Activated CD8-positive, alpha-beta memory T cell treated with anti-CD3 and anti-CD28 coated beads for 48 hours (primary cell): ENCODE results near the gene LACTBL1.
A peak's percentile ranks its signal among the peaks of the same experiment; 100 is the strongest.

Source experiments
- DNase-seq, 3 experiments: peaks; one replicate each; pipeline ENCODE4 v3.0.0-alpha.2; 2020; ENCODE audit warnings: low read depth in 2 of 3, low spot score in 2 of 3

The LACTBL1 gene

DNA sequence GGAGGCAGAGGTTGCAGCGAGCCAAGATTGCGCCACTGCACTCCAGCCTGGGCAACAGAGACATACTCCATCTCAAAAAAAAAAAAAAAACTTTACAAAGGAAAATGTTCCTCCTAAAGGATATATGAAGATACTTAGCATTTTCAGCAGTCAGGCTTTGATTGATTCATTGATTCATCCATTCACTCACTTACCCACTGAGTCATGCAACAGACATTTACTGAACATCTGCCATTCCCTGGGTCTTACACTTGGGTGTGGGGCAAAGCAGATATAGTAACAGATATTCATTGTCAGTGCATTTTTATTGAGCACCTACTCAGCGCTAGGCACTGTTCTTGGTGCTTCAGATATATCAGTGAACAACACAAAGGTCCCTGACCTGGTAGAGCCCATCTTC is 5.6 kb upstream of the LACTBL1 start:
- no peak for DNase-seq

DNA sequence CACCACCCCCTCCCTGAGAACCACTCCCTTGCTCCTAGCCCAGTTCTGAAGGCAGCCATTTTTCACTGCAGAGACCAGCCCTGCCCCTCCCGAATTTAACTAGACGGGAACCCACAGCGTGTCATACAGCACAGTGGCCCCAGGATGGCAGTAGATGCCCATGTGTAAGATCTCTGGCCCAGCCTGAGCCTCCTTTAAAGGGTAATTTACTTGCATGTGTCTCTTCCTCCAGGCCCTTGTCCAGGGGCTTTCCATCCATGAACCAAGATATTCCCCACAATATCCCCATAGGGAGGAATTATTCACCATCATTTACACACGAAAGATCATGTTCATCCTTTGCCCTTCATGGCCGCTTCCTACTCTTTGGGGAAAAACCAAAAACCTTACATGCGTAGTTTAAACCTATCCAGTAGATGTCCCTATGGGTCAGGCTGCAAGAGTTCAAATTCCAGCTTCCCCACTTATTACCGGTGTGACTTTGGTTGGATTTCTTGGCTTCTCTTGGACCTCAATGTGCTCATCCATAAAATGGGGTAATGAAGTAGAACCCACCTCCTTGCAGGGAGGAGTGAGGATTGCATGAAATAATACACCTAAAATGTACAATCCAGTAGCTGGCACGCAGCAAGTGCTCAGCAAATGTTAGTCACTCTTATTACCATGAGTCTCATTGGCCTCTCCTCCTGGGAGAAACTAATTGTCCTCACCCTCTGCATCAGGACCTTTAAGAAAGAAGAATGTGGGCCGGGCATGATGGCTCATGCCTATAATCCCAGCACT is 4.0 kb upstream of the LACTBL1 start:
- peak in 1 of 3 experiments; percentile 24 for DNase-seq

DNA sequence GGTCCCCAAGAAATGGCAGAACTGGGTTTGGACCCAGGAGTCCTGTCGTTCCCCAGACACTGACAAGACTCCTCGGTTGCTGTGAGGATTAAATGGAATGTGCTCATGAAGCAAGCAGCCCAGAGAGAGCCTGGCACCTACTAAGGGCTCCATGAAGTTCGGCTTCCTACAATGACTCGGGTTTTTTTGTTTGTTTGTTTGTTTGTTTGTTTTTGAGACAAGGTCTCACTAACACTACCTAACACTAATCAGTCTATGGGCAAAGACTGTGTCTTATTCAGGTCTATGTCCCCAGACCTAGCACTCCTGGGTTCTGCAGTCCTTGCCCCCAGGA is 3.4 kb upstream of the LACTBL1 start:
- DNase-seq = no peak

DNA sequence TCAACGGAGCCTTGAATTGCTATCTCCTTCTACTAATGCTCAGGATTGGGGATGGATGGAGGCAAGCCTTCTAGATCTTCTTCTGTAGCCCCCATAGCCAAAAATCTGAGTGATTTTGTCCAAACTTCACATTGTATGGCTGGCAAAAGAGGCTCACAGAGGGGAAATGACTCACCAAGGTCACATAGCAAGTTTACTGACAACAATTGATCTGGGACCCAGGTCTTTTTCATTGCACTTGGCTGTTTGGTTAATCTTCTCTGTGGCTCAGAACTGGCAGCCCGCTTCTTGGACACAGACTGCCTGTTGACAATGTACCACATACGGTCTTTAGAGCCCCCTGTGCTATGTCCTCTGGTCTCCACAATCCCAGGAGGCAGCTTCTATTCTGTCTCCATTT is 3.0 kb upstream of the LACTBL1 start:
- no peak for DNase-seq

DNA sequence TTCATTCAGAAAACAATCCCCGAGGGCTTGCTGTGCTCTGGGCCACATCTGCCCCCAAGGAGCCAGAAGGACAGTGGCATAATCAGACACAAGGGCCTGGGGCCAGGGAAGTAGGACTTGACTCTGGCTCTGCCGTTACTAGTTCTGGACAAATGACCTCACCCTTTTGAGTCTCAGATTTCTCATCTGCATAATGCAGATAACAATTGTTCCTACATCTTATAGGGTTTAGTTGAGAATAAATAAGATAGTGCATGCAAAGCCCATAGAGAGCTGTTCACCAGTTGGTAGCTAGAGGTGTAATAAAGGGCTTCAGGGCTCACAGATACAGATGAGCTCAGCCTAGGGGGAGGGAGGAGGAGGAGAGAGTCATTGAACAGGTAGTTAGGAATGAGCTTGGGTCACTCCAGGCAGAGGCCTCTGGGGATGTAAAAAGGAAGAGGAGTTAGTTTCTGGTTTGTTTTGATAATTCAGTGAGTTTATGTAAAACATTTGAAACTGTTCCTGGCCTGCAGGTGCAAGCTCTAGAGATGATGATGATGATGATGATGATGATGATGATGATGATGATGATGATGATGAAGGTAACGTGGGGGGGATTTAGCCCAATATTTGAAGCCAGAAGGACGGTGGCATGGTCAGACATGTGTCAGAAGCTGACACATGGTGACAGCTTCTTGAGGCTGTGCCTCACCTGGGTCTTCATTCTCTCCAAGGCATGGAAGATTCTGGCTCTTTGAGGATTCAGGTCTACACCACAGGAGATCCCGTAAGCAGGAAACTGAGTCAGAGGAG is 858 bp downstream of the LACTBL1 start:
- DNase-seq = no peak

DNA sequence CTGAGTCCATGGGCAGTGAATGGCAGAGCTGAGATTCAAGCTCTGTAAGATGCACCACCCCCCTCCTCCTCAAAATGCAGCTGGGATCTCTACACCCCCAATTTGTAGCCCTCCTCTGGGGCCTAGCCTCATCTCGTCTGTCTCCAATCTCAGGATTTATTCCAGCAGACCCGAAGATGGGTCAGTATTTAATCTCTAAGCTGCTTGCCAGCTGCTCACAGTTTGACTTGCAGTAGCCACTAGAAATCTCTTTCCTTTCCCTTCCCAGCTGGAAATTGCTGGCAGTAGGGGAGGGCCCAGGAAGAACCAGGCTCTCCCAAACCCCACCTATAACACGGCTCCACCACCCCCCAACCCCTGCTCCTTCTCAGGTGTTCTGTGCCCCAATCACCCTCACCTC is 1.5 kb downstream of the LACTBL1 start:
- no peak for DNase-seq

DNA sequence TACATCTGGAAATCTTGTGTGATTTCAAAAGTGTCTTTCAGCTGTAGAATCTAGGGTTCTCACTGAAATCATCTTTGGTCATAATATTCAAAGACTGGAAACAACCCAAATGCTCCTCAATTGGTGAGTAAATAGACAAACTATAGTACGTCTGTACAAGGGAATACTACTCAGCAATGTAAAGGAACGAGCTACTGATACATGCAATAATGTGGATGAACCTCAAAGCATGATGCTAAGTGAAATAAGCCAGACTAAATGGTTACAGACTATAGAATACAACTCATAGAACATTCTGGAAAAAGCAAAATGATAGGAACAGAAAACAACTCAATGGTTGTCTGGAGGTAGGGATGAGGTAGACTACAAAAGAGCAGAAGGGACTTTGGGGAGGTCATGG is 2.6 kb downstream of the LACTBL1 start:
- no peak for DNase-seq

DNA sequence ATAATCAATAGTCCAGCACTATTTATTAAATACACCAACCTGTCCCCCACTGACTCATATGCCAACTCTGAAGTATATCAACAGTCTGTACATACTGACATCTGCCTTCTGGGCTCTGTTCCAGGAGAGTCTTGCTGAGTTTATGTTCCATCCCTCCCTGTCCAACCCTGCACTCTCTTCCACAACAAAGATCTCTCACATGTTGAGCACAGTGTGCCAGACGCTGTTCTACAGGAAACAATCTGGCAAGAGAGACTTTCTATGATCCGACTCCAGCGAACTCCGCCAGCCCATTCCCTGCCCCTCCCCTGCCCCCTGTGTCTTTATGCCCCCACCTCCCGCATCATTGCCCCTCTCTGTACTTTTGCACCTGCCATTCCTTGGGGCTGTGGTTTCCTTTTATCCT is 3.4 kb downstream of the LACTBL1 start:
- DNase-seq = no peak

DNA sequence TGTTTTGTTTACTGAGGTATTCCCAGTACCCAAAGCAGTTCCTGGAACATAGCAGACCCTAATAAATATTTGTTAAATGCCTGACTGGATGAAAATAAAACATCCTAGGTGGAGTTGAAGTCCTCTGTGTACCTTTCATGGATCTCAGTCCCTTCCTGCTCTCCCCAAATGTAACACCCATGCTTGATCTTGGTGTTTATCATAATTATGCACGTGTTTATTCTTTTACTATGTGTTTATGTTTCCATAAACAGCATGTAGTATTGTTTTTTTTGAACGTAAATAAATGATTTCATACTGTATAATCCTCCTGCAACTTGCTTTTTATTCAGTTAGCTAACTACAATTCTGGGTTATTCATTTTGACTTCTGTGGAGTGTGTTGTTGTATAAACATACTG is 4.8 kb downstream of the LACTBL1 start:
- DNase-seq = no peak

DNA sequence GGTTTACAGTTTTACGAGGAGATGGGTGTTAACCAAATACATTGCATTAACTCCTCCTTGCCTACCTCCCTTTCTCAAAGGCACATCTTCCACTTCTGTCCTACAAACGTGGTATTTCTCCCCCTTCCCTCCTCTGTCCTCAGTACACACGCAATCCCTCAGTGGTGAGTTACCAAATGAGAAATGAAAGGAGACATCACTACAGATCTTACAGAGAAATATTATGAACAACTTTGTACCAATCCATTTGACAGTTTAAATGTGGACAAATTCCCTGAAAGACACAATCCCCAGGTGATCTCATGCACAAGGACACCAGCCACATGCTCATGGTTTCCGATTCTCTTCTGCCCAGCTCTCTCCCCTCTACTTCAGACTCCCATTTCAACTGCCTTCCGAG is 6.4 kb downstream of the LACTBL1 start:
- DNase-seq = no peak

DNA sequence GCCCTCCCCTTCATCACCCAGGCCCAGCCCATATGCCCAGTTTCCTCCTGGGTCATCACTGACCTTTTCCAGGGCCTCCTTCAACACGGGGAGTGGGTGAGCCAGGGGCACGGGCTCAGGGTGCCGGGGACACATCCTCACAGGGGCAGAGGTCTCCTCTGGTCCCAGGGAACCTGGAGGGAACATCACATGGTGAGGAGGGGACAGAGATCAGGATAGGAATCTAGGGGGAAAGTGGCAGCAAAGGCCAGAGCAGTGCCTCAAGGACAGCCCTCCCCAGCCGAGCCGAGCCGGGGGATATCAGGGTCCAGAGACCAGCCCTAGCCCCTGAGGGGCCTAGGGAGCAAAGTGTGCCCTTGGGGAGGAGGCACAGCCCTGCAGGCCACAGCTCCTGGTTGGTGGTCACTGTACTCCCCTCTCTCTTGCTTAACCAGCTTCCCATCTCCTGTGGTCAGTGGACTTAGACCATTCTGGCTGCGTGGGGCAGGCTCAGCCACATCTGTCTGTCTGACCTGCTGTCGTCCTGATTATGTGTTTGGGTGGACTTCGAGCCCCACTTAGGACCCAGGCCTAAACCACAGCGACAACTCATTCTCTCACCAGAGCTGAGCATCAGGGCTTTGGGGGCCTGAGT is 9.5 kb downstream of the LACTBL1 start:
- no peak for DNase-seq

DNA sequence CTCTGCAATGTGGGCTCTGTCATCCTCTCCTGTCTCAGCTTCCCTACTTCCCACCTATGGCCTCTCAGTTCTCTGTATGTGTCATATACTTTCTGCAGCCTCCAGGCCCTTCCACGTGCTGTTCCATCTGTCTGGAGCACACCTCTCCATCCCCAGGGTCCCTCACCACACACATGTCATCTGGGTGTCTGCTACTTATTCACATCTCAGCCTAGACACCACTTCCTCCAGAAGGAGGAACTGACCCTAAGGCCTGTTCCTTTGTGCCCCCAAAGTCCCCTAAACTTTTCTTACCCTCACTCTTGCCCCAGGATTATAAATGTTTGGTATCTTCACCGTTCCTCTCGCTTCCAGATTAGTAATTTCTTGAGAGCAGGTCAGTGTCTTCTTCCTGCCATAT is 10.1 kb downstream of the LACTBL1 start:
- DNase-seq = no peak

DNA sequence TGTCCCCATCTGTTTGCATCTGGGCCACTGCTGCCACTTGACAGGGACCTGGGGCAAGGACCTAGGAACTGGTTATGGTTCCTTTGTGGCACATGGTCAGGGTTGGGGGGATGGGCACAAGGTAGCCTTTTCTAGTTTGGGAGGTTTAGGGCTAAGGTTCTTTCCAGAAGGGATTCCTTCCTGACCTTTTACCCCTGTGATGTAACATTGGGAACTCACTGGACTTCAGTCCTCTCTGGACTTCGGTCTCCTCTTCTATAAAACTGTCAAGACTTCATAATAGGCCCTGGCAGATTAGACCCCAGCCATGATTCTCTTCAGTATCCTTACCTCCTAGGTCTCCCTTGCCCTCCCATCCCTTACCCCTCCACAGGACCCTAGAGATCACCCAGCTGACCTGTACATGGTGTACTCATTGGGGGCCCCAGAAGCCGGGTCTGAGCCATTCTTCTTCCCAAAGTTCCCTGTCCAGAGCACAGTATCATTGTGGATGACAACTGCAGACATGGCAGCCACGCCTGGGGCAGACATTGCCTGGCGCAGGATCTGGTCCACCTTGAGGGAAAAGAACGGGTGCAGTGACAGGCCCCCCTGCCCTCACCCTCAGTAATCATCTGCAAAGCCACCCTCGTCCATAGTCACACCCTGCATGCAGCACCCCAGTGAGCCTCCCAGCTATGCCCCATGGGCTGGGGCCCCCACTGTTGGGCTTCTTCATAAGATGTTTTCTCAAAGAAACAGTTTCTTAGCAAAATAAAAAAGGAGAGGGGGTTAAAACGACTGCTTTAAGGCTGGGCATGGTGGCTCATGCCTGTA is 12.9 kb downstream of the LACTBL1 start:
- no peak for DNase-seq

DNA sequence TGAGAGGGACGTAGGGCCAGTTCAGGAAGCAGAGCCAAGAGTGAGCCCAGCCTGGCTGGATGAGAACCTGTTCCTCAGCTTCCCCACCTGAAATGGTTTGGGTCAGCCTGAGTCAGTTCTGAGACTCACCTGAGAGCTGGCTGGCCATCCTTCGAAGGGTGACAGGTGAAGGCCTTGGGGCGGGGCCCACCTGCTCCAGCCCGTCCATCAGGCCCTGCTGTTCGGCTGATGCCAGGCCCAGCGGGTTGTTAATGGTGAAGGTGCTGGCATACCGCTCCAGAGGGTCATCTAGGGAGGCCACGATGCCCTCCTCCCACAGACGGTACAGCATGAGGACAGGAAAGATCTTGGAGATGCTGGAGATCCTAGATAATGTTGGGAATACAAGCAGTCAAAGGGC is 14.1 kb downstream of the LACTBL1 start:
- no peak for DNase-seq

DNA sequence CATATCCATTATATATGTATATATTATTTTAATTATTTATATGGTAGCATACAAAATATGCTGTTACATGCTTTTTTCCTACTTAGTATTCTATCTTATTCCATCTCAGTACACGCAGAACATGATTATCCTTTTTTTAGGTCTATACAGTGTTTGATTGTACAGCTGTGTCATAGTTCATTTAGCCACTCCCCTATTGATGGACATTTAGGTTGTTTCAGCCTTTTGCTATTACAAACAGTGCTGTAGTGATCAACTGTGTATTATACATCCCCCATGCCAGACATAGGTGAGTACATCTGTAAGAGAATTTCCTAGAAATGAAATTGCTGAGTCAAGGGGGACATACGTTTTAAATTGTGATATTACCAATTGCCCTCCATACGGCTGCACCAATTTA is 15.6 kb downstream of the LACTBL1 start:
- no peak for DNase-seq

DNA sequence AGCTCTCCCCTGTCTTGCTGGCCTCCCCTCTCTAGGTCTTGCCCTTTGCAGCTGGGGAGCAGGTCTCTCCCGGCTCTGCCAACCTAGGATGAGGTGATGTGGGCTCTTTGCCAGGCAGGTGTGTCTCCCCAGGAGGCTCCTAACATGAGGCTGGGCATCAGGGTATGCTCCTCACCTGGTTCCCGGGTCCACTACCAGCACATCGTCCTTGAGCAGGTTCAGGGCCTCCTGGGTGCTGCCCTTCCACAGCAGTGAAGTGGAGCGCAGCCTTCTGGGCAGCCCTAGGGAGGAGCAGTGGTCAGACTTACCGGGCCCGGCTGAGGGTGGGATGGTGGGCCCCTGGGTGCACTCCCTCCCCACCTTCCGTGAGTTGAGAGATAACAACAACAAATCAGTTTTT is 17.5 kb downstream of the LACTBL1 start:
- DNase-seq = no peak

DNA sequence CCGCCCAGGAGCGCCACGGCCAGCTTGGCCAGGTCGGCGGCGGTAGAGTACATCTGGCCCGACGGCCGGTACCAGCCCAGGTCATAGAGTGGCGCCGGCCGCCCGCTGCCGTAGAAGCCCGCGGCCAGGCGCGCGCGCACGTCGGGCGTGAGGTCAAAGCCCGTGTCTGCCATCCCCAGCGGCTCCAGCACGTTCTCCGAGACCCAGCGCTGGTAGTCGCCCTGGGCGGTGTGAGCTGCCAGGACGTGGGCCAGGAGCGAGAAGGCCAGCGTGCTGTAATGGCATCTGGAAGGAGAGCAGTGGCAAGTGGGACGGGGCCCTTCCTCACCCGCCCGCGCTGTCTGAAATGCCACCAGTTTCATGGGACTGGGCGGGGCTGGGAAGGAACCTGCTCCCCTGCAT is 18.9 kb downstream of the LACTBL1 start:
- no peak for DNase-seq

DNA sequence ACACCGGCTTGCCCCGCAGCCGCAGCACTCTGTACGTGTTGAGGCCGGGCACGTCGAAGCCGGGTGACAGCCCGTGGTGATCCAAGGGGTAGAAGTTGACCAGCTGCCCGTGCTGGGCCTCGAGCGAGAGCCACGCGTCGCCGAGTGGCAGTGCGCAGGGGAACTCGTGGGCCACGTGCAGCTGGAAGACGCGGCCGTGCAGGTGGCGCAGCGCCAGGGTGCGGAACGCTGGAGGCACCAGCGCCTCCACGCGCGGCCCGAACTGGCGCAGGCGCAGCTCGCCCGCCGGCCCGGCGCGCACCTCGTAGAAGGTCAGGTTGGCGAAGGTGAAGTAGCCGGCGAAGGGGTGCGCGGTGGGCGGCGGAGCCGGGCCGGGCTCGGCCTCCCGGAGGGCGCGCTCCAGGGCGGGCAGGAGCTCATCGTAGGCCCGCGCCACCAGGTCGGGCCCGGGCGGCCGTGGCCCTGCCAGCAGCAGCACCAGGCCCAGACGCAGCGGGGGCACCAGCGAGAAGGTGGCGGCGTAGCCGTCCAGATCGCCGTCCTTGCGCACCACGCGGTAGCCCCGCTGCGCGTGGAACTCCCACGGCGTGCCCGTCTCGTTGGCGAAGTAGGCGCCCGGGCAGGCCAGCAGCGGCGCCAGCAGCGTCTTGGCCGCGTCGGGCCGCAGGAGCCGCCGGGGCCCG is 19.5 kb downstream of the LACTBL1 start:
- DNase-seq = no peak

DNA sequence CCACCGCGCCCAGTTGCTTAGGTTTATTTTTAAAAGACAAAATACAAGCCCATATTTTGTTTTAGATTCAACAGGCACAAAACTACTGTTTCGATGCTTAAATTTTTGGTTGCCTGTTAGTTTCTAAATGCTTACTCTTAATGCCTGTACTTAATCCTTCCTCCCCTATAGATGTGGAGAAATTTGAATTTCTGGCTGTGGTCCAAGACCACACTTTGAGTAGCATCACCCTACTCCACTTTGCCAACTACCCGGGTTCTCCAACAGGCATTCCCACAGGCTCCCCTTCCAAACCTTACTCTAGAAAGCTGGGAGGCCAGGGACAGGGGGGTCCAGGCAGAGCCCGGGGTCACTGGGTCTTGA is 20.0 kb downstream of the LACTBL1 start:
- no peak for DNase-seq

DNA sequence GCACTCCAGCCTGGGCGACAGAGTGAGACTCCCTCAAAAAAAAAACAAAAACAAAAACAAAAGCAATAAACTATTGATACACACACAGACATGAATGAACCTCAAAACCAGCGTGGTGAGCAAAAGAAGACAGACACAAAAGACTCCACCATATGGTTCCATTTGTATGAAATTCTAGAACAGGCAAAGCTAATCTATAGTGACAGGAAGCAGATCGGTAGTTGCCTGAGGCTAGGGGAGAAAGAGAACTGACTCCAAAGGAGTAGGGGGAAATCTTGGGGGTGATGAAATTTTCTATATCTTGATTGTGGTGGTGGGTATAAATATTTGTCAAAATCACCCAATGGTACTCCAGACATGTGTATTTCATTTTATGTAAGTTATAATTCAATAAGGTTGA is 20.9 kb downstream of the LACTBL1 start:
- no peak for DNase-seq

DNA sequence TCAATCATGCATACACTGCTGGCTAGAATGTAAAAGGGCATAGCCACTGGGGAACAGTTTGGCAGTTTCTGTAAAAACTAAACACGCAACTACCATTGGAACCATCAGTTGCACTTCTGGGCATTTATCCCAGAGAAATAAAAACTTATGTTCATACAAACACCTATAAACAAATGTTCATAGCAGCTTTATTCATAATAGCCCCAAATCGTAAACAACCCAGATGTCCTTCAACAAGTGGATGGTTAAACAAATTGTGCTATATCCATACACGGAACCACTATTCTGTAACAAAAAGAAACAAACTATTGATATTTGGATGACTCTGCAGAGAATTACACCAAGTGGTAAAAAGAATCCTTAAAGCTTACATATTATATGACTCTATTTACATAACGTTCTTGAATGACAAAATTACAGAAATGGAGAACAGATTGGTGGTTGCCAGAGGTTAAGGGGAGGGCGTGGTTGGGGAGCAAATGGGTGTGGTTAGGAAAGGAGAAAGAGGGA is 22.8 kb downstream of the LACTBL1 start:
- DNase-seq = no peak
